Measurements from ENCODE around the gene NCR1.
"Not testable (repeated sequence)": the region's sequence is repeated elsewhere in the genome, so short reads cannot be mapped to it uniquely, and the experiment has no call there.

GRCh38 chr19:54901153-54901552, 4.8 kb upstream of the NCR1 start:
- TF ChIP-seq POLR2A, CTCF (IDR thresholded peaks at IDR 0.05): not testable (repeated sequence)

All from testis (tissue), 2 donors.